Stimulated activated memory B cell treated with anti-CD40 and anti-IgM and Interleukin-4, amounts not matched to agents 10 μg/mL and 1 μg/mL and 100 μg/mL, for 72 hours (primary cell): ENCODE data around the gene GALNT17.

Source experiments
- ATAC-seq: fragments of 150-1000 bp; cut with Tn5 transposase; 2 replicates; pipeline ENCODE4 v1.10.0; 2021
- H3K27ac Mint-ChIP-seq: one replicate; pipeline ENCODE4 v1.8.0; 2022; ENCODE audit warnings: mild to moderate bottlenecking, mixed read lengths
- H3K27me3 Mint-ChIP-seq: one replicate; pipeline ENCODE4 v1.8.0; 2022; ENCODE audit warnings: mixed read lengths
- H3K36me3 Mint-ChIP-seq: one replicate; pipeline ENCODE4 v1.8.0; 2022; ENCODE audit warnings: mixed read lengths
- H3K4me1 Mint-ChIP-seq: one replicate; pipeline ENCODE4 v1.8.0; 2022; ENCODE audit warnings: mixed read lengths
- H3K4me3 Mint-ChIP-seq: one replicate; pipeline ENCODE4 v1.8.0; 2022; ENCODE audit warnings: mild to moderate bottlenecking, moderate library complexity, mixed read lengths
- H3K9me3 Mint-ChIP-seq: one replicate; pipeline ENCODE4 v1.8.0; 2022; ENCODE audit warnings: mixed read lengths

Gene GALNT17

DNA sequence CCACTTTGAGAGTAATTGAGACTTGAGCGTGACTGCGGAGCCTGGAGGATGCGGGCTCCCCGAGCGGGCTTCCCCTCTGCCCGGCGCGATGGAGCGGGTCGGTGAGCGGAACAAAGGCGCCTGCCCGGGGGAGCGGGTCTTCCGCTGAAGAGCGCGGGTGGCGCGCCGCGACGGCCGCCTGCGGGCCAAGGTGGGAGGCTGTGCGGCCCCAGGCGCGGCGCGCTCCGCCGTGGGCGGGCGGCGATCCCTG, at the start of gene GALNT17:
Gene GALNT17, plus strand, starts transcription at position 18 of the 250 bp plus-strand sequence.
- no peak for ATAC-seq
- Mint-ChIP-seq H3K9me3 (no peaks in the 10 kb centered on the region), H3K4me3 (no peak within 1 kb of the TSS), H3K36me3 (no peaks in the 10 kb centered on the region), H3K27ac (no peak within 1 kb of the TSS), H3K4me1 (peaks cover 9% of the 10 kb centered on the region), H3K27me3 (peaks cover 36% of the 10 kb centered on the region)

DNA sequence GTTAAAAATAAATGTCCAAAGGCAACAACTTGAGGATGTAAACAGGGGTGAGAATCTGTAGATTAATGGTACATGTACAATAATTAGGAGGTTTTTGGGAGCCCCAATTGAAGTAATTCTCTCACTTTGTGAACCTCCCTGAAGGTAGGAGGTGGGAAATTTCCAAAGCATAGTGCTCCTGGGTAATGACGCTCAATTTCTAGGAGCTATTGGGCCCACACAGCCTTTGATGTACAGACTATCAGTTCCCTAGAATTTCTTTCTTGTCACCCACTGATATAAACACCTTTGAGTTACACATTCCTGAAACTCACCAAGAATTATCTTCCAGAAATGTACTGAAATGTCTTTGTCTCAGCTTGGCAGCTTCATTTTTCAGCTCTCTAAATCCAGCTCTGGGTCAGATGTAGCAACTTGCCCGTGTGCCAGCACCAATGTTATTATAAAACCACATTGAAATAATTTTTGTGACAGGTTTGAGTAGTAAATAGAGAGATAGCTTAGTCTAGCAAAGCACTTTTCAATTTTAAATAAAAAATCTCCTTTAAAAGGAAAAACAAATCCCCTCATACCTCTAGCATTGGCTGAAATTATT, 36.6 kb upstream of the GALNT17 start:
- Mint-ChIP-seq H3K36me3 (no peaks in the 10 kb centered on the region), H3K4me3 (no peak overlapping the region), H3K27me3 (no peaks in the 10 kb centered on the region), H3K27ac (no peak overlapping the region), H3K9me3 (peaks cover 20% of the 10 kb centered on the region), H3K4me1 (no peaks in the 10 kb centered on the region)
- ATAC-seq = no peak

DNA sequence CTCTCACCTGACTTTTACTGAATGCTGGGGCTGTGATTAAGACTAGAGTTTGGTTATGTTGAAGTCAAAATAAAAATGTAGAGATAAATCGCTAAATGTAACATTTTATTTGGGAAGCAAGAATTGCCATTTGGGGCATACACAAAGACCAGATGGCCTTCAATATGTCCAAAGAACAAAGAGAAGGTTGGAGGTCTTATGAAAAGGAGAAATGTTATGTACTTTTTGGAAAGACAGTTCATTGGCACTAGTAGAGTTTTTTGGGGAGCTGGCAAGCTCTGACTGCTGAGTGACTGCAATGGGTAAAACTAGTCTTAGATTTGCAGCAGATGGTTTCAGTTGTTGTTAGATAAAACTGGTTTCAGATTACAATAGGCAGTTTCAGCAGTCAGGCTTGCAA, 35.6 kb upstream of the GALNT17 start:
- ATAC-seq = no peak
- Mint-ChIP-seq H3K4me1 (no peaks in the 10 kb centered on the region), H3K27me3 (no peaks in the 10 kb centered on the region), H3K4me3 (no peak overlapping the region), H3K9me3 (peaks cover 16% of the 10 kb centered on the region), H3K36me3 (no peaks in the 10 kb centered on the region), H3K27ac (no peak overlapping the region)

DNA sequence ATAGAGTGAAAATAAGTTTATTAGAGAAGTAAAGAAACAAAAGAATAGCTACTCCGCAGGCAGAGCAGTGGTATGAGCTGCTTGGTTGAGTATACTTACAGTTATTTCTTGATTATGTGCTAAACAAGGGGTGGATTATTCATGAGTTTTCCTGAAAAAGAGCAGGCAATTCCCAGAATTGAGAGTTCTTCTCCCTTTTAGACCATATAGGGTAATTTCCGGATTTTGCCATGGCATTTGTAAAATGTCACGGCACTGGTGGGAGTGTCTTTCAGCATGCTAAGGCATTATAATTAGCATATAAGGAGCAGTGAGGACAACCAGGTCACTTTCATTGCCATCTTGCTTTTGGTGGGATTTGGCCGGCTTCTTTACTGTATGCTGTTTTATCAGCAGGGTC, 25.7 kb upstream of the GALNT17 start:
- Mint-ChIP-seq H3K9me3 (peaks cover 5% of the 10 kb centered on the region), H3K4me3 (no peak overlapping the region), H3K27ac (no peak overlapping the region), H3K4me1 (no peaks in the 10 kb centered on the region), H3K36me3 (no peaks in the 10 kb centered on the region), H3K27me3 (no peaks in the 10 kb centered on the region)
- no peak for ATAC-seq

DNA sequence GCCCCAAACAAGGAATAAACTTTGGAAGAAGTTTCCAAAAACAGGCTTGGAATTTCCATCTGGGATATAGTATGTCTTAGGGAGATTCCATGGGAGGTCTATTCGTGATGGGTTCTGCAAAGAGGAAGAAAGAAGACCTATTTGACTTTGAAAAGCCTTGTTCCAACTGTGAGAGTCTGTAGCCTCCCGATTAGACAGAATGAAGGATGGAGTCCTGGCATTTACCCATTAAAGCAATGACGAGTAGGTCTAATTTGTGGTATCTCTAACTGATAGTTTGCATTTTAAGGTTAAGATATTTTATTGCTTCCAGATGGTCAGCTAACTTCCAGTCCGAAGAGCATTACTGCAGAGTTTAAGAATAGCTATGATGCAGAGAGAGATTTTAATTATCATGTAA, 19.5 kb upstream of the GALNT17 start:
- Mint-ChIP-seq H3K4me1 (no peaks in the 10 kb centered on the region), H3K4me3 (no peak overlapping the region), H3K27me3 (no peaks in the 10 kb centered on the region), H3K27ac (no peak overlapping the region), H3K36me3 (no peaks in the 10 kb centered on the region), H3K9me3 (peaks cover 5% of the 10 kb centered on the region)
- ATAC-seq = no peak

DNA sequence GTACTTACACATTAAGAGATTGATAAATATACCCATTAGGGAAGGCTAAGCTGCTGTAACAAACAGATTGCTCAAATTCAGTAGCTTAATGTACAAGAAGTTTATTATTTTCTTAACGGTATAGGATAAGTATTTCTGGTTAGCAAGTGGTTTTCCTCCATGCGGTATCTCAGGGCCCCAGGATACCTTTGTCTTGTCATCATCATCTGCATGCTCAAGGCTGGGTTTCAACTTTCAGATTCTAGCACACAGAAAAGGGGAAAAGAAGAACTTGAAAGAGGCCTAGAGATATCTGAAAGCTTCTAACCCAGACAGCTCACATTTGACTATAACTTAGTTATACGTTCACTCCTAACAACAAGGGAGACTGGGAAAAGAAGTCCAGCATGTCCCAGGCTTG, 11.8 kb upstream of the GALNT17 start:
- Mint-ChIP-seq H3K27me3 (no peaks in the 10 kb centered on the region), H3K4me1 (no peaks in the 10 kb centered on the region), H3K9me3 (peaks cover 10% of the 10 kb centered on the region), H3K36me3 (no peaks in the 10 kb centered on the region), H3K27ac (no peak overlapping the region), H3K4me3 (no peak overlapping the region)
- no peak for ATAC-seq

DNA sequence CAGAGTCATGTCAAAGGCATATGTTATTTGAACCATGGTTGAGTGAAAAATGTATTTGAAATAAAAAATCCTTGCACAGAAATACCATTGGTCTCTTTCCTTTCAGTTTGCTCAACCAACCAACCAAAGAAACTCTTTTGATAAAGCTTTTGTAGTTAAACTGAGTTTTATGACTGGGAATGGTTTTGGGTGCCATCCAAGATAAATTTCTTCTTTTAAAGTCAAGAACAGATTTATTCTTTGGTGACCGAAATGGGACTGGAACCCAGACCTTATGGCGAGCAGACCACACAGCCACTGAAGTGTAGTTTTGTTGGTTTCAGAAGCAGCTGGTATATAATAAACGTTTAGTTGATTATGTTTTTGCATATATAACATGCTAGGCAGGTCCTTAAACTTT, 2.8 kb upstream of the GALNT17 start:
- H3K4me3 Mint-ChIP-seq = no peak overlapping the region
- peaks cover 9% of the 10 kb centered on the region for H3K4me1 Mint-ChIP-seq
- no peak for ATAC-seq
- no peaks in the 10 kb centered on the region for H3K9me3 Mint-ChIP-seq
- no peaks in the 10 kb centered on the region for H3K36me3 Mint-ChIP-seq
- H3K27me3 Mint-ChIP-seq = peaks cover 36% of the 10 kb centered on the region
- H3K27ac Mint-ChIP-seq = no peak overlapping the region

DNA sequence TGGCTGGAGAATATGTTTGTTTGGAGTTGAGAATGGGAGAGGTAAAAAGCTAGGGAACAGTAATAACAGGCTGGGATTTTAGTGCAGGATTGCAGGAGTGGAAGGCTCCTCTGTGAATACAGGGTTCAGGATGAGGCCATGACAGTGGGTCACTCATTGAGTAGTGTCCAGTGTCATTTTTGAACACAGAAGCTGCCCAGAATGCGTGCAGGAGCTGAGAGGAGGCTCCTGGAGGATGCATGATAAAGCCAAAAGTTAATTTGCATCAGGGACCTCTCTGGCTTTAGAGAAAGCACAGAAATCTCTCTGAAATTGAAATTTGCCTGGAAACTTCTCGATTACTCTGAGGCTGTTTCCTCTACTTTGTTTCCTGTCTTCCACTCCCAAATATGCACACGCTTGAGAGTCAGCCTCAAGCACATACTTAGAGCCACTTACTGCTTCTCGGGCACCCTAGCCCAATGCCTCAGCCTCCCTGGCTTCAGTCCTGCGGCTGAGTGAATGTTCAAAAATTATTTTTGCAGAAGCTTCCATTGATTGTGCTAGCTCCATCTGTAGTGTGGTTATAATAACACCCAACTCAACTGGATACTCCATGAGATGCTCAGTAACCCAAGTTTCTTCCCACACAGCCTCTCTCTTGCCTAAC, 1.8 kb upstream of the GALNT17 start:
- H3K27ac Mint-ChIP-seq = no peak overlapping the region
- no peak overlapping the region for H3K4me3 Mint-ChIP-seq
- H3K36me3 Mint-ChIP-seq = no peaks in the 10 kb centered on the region
- H3K27me3 Mint-ChIP-seq = peaks cover 36% of the 10 kb centered on the region
- H3K9me3 Mint-ChIP-seq = no peaks in the 10 kb centered on the region
- no peak for ATAC-seq
- peaks cover 9% of the 10 kb centered on the region for H3K4me1 Mint-ChIP-seq

DNA sequence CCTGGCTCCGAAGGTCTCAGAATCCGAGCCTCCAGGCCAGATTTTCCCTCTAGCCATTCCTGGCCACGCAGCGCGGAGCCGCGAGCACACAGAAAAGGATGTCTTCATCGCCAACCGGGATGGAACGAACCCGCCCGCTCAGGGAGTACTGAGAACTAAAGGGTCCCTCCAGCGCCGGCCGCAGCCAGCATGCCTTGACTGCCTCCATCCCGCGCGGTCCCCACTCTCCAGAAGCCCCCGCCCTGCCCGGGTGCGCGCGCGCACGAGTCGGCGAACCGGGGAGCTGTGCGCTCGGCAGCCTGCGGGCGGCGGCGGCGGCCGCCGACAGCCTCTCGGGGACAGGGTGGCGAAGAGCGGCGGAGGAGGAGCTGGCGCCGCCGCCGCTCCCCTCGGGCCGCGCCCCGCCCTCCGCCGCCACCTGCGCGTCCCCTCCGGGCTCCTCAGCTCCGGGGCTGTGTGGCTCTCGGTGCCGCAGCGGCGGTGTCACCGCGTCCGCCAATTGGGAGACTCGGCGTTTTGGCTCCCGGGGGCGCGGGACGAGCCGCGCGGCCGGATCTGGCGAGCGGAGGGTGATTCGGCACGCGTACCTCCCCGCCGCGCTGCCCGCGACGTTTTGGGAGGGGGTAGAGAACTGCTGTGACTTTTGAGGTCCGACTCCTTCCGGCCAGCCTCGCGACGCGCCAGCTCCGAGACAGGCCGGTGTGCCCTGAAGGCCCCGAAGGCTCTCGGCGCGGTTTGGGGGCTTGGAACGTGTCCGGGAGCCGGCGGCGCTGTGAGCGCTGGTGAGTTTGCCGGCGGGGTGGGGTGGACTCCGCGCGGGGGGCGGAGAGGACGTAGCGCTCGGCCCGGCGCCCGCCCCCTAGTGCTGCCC, 453 bp upstream of the GALNT17 start:
- no peak for ATAC-seq
- Mint-ChIP-seq H3K27me3 (peaks cover 36% of the 10 kb centered on the region), H3K36me3 (no peaks in the 10 kb centered on the region), H3K4me3 (no peak overlapping the region), H3K9me3 (no peaks in the 10 kb centered on the region), H3K4me1 (peaks cover 9% of the 10 kb centered on the region), H3K27ac (no peak overlapping the region)

DNA sequence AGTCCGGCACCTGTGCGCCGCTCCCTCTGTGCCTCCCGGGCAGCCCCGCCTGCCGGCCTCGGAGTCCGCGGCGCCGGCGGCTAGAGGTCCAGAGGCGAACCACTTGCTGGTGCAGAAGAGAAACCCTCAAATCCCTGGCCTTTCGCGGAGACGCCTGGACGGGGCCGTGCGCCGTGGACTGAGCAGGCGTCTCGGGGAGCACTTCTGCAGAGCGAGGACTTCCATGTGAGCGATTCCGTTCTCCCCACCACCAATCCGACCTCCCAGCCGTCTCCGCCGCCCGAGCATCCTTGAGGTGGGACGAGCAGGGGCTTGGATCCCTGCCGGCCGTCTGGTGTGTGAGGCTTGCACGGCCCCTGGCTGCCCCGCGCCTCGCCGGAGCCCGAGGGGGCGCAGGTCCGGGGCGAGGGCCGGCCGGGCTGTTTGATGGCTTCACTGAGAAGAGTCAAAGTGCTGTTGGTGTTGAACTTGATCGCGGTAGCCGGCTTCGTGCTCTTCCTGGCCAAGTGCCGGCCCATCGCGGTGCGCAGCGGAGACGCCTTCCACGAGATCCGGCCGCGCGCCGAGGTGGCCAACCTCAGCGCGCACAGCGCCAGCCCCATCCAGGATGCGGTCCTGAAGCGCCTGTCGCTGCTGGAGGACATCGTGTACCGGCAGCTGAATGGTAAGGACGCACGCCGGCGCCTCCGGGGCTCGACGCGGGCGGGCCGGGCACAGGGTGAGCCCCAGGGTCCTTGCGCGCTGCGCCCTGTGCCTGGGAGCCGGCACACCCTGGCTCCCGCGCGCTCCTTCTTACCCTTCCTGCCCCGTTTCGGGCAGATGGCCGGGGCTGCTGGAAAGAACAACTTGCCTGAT, 660 bp downstream of the GALNT17 start:
- no peaks in the 10 kb centered on the region for H3K36me3 Mint-ChIP-seq
- H3K4me3 Mint-ChIP-seq = no peak overlapping the region
- peaks cover 9% of the 10 kb centered on the region for H3K4me1 Mint-ChIP-seq

DNA sequence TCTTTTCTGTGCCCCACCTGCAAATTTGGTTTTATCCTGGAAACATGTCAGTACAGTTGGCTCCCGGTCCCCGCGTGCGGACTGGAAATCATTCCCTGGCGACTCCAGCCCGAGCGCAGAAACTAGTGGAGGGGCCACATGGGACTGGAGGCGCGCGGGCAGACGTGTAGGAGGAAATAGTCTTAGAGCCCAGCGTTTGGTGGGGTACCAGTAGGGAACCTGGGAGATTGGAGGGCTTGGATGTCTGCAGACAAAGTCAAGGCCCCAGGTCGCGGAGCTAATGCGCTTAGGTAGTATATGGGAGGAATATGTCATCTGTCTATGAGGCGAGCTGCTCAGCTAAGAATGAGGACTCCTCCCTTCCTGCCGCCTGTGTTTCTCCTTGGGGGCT, 1.3 kb downstream of the GALNT17 start:
- peaks cover 9% of the 10 kb centered on the region for H3K4me1 Mint-ChIP-seq
- peaks cover 36% of the 10 kb centered on the region for H3K27me3 Mint-ChIP-seq
- H3K36me3 Mint-ChIP-seq = no peaks in the 10 kb centered on the region
- no peak overlapping the region for H3K27ac Mint-ChIP-seq
- no peak overlapping the region for H3K4me3 Mint-ChIP-seq
- H3K9me3 Mint-ChIP-seq = no peaks in the 10 kb centered on the region
- ATAC-seq = no peak

More for the DNA sequence above, 660 bp downstream of the GALNT17 start:
- ATAC-seq = no peak
- no peak overlapping the region for H3K27ac Mint-ChIP-seq
- H3K27me3 Mint-ChIP-seq = peaks cover 36% of the 10 kb centered on the region
- no peaks in the 10 kb centered on the region for H3K9me3 Mint-ChIP-seq

DNA sequence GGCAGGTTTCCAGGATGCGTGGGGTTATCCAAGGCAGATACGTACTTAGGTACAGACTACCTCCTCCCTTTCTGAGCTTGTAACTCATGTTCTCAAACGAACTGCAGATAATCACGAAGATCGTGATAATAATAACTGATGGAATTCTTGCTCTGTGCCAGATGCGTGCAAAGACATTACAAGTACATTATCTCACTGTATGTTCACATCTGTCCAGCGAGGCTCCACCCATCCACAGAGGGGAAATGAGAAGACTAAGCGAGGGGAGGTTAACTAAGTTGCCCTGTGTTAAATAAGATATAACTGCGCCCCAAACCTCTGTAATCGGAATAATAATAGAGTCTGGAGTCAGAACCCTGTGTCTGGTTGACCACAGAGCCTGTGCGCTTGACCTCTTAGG, 1.9 kb downstream of the GALNT17 start:
- Mint-ChIP-seq H3K4me3 (no peak overlapping the region), H3K27ac (no peak overlapping the region), H3K36me3 (no peaks in the 10 kb centered on the region), H3K9me3 (no peaks in the 10 kb centered on the region), H3K27me3 (peaks cover 36% of the 10 kb centered on the region), H3K4me1 (peaks cover 9% of the 10 kb centered on the region)
- ATAC-seq = no peak

DNA sequence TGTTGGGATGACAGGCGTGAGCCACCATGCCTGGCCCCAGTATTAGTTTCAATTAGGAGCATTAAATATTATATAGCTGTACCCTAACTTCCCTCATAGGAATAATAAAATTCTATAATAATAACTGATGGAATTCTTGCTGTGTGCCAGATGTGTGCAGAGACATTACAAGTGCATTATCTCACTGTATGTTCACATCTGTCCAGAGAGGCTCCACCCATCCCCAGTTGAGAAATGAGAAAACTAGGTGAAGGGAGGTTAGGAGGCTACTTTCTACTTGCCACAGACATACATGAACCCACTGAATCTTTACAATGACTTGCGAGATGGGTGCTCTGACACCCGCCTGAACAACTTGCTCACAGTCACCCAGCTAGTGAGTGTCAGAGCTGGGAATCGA, 3.2 kb downstream of the GALNT17 start:
- Mint-ChIP-seq H3K4me3 (no peak overlapping the region), H3K36me3 (no peaks in the 10 kb centered on the region), H3K9me3 (no peaks in the 10 kb centered on the region), H3K27me3 (peaks cover 28% of the 10 kb centered on the region), H3K27ac (no peak overlapping the region), H3K4me1 (peaks cover 9% of the 10 kb centered on the region)
- no peak for ATAC-seq

DNA sequence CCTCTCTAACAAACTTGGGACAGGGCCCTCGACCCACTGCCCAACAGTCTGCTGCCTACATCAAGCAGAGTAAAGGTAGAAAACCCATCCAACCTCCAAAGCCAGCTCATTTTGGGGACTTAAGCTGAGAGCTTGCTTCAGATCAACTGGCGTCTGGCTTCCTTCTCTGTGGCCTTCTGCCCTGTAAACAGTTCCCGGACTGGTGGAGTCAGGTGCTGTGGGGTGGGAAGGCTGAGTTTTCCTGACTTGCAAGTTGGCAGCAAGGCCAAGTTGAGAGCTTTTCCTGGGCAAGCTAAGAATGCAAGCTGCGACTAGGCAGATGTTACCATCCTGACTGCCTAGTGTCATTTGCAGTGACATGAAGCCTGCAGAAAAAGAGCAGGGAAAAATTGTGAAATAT, 3.7 kb downstream of the GALNT17 start:
- Mint-ChIP-seq H3K9me3 (no peaks in the 10 kb centered on the region), H3K27ac (no peak overlapping the region), H3K27me3 (peaks cover 23% of the 10 kb centered on the region), H3K4me3 (no peak overlapping the region), H3K36me3 (no peaks in the 10 kb centered on the region), H3K4me1 (peaks cover 7% of the 10 kb centered on the region)
- no peak for ATAC-seq

DNA sequence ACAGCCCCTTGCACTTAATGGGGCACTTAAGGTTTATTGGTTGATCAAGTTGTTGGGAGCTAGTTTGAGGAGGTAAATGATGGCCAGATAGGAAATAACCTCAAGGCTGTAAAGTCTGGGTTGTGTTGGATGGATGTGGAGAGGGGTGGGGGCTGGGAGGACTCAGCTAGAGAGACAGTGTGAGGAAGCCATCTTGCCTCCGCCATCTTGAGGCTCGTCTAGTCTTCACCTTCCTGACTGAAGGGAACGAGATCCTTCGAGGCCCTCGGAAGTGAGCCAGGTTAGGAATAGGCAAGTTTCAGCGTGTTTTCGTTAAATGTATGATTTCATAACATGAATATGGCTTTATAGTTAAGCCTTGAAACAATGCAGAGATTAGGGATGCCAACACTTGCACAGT, 5.5 kb downstream of the GALNT17 start:
- Mint-ChIP-seq H3K4me1 (no peaks in the 10 kb centered on the region), H3K27ac (no peak overlapping the region), H3K36me3 (no peaks in the 10 kb centered on the region), H3K9me3 (peaks cover 2% of the 10 kb centered on the region), H3K4me3 (no peak overlapping the region), H3K27me3 (peaks cover 12% of the 10 kb centered on the region)
- no peak for ATAC-seq
